K562 (cell line): ENCODE data around the gene PTRH1. TPM values are rescaled to one million over a fixed set of nuclear protein-coding genes. Genes with fewer than 3 reads are reported as not detected.

Experiments used
- ATAC-seq: fragments of 200-7000 bp; cut with Tn5 transposase; 3 replicates; pipeline ENCODE4 v1.9.1; 2020; ENCODE audit warnings: moderate library complexity
- BruUV-seq: library from RNA; stranded (reverse); fragments of 400-500 nt; replicated peaks from 2 replicates; lab custom pipeline; 2021; lab: Mats Ljungman, UMichigan
- CTCF ChIA-PET: fragments of 300-600 bp; formaldehyde crosslinking; extraction: SDS; loops from one replicate; lab custom pipeline; 2021; ENCODE audit warnings: low intra/inter-chr PET ratio; lab: Yijun Ruan, JAX
- POLR2A ChIA-PET: fragments of 300-600, 350-650 bp; sonication (Branson Sonifier 250); formaldehyde crosslinking; extraction: SDS; loops from one replicate; lab custom pipeline; 2021; ENCODE audit warnings: antibody characterized with exemption, inconsistent platforms; lab: Yijun Ruan, JAX
- DNase-seq, 4 experiments: peaks; one replicate each; pipeline versions ENCODE4 v3.0.0 to v3.0.0-alpha.2; 2011 to 2018; ENCODE audit warnings: low spot score in 3 of 4, mixed read lengths in 3 of 4; ENCODE audit errors: extremely low read depth in 1 of 4
- FAIRE-seq: peaks from 2 replicates; lab custom pipeline; 2011; peaks lifted over from hg19 to GRCh38; lab: Jason Lieb, UNC
- H2AFZ ChIP-seq: 2 replicates; pipeline ENCODE4 v1.6.0; 2011; ENCODE audit warnings: low read depth, low read length, control low read depth, inconsistent platforms
- H3K27ac ChIP-seq: fragments of 200-600 bp; 3 replicates; pipeline ENCODE4 v1.8.0; 2011; ENCODE audit warnings: low read depth, mild to moderate bottlenecking, control low read depth, inconsistent platforms, low read length, moderate library complexity, mixed read lengths; ENCODE audit errors: extremely low read depth
- H3K27me3 ChIP-seq, 2 experiments: fragments of 300-600 bp in 1 of 2; 2 replicates in 1 of 2; 3 replicates in 1 of 2; pipeline versions ENCODE4 v1.6.0 to v1.8.0; 2011; ENCODE audit warnings: inconsistent platforms in 2 of 2, low read length in 2 of 2, mild to moderate bottlenecking in 1 of 2, mixed read lengths in 1 of 2, moderate library complexity in 1 of 2; ENCODE audit not compliant: control insufficient read depth in 2 of 2, insufficient read depth in 2 of 2
- H3K36me3 ChIP-seq: fragments of 300-600 bp; 3 replicates; pipeline ENCODE4 v1.8.0; 2011; ENCODE audit warnings: mild to moderate bottlenecking, low read length, inconsistent platforms; ENCODE audit not compliant: control insufficient read depth, insufficient read depth
- H3K4me1 ChIP-seq, 2 experiments: fragments of 200-600 bp in 1 of 2; replicated peaks in 1 of 2; 2 replicates in 1 of 2; 3 replicates in 1 of 2; pipeline versions ENCODE4 v1.5.1 to v1.8.0; 2011; ENCODE audit warnings: inconsistent platforms in 2 of 2, low read length in 2 of 2, mild to moderate bottlenecking in 1 of 2, mixed read lengths in 1 of 2, moderate library complexity in 1 of 2; ENCODE audit not compliant: control insufficient read depth in 2 of 2, insufficient read depth in 2 of 2
- H3K4me2 ChIP-seq: 2 replicates; pipeline ENCODE4 v1.6.1; 2011; ENCODE audit warnings: low read length, control low read depth, inconsistent platforms, mixed read lengths; ENCODE audit not compliant: insufficient read depth
- H3K4me3 ChIP-seq: fragments of 200-600 bp; sonication (generic), shearing (Covaris generic); 2 replicates; pipeline ENCODE4 v1.5.1; 2016; ENCODE audit warnings: control low read depth, inconsistent platforms
- H3K79me2 ChIP-seq: fragments of 200-600 bp; 3 replicates; pipeline ENCODE4 v1.8.0; 2011; ENCODE audit warnings: low read length, inconsistent platforms; ENCODE audit not compliant: control insufficient read depth, insufficient read depth
- H3K9ac ChIP-seq, 2 experiments: 2 replicates each; pipeline versions ENCODE4 v1.6.0 to v1.6.1; 2011; ENCODE audit warnings: low read depth in 2 of 2, low read length in 2 of 2, control low read depth in 1 of 2, inconsistent platforms in 1 of 2, mild to moderate bottlenecking in 1 of 2, mixed read lengths in 1 of 2; ENCODE audit not compliant: insufficient read depth in 1 of 2
- H3K9me1 ChIP-seq: one replicate; pipeline ENCODE4 v1.6.0; 2011; ENCODE audit warnings: inconsistent platforms, mild to moderate bottlenecking, low read length, moderate library complexity; ENCODE audit not compliant: control insufficient read depth, insufficient read depth
- H3K9me3 ChIP-seq: replicated peaks from 2 replicates; pipeline ENCODE4 v1.5.1; 2011; ENCODE audit warnings: low read depth, low read length, inconsistent platforms; ENCODE audit not compliant: control insufficient read depth, insufficient read depth
- H4K20me1 ChIP-seq: replicated peaks from 2 replicates; pipeline ENCODE4 v1.6.1; 2011; ENCODE audit warnings: low read length, inconsistent platforms, mixed read lengths; ENCODE audit not compliant: control insufficient read depth, insufficient read depth
- BRD4 ChIP-seq: fragments of 200-600 bp; sonication (generic); IDR thresholded peaks from 2 replicates; pipeline ENCODE4 v1.6.1; 2017; ENCODE audit warnings: inconsistent platforms
- COPS2 ChIP-seq: fragments of 450-650 bp; conservative IDR thresholded peaks from 2 replicates; pipeline ENCODE4 v1.6.1; 2016; ENCODE audit warnings: mild to moderate bottlenecking, moderate library complexity
- HDAC8 ChIP-seq: fragments of 450-650 bp; IDR thresholded peaks from 2 replicates; pipeline ENCODE4 v1.6.1; 2016; ENCODE audit warnings: mild to moderate bottlenecking, missing genetic modification characterization, moderate library complexity, missing compliant biosample characterization
- KDM5B ChIP-seq: fragments of 200-600 bp; sonication (generic); IDR thresholded peaks from 2 replicates; pipeline ENCODE4 v1.6.1; 2012; ENCODE audit warnings: low read depth, mild to moderate bottlenecking, moderate library complexity, low read length, control low read depth, inconsistent platforms; ENCODE audit not compliant: insufficient replicate concordance
- NFIC ChIP-seq: fragments of 450-650 bp; IDR thresholded peaks from 2 replicates; pipeline ENCODE4 v1.6.1; 2017; ENCODE audit warnings: mild to moderate bottlenecking, inconsistent platforms
- POLR3G ChIP-seq: IDR thresholded peaks from 2 replicates; pipeline ENCODE4 v1.6.1; 2011; ENCODE audit not compliant: insufficient read length, insufficient replicate concordance; ENCODE audit errors: extremely low read depth
- WHSC1 ChIP-seq: IDR thresholded peaks from one replicate; pipeline ENCODE4 v1.6.1; 2012; ENCODE audit warnings: low read length, control low read depth, inconsistent platforms
- ZBTB9 ChIP-seq: fragments of 450-650 bp; formaldehyde crosslinking; IDR thresholded peaks from 2 replicates; pipeline ENCODE4 v1.4.0; 2020; ENCODE audit warnings: mild to moderate bottlenecking, moderate library complexity
- ZNF212 ChIP-seq: fragments of 450-650 bp; formaldehyde crosslinking; IDR thresholded peaks from 2 replicates; pipeline ENCODE4 v1.4.0; 2020; ENCODE audit warnings: mild to moderate bottlenecking
- ZNF511 ChIP-seq: sonication (generic); formaldehyde crosslinking; IDR thresholded peaks from 2 replicates; pipeline ENCODE4 v1.8.0; 2022; ENCODE audit warnings: mild to moderate bottlenecking, missing genetic modification reagents
- WGBS: fragments of 100-300 bp; shearing (Covaris generic); methylation state at CpG from one replicate; pipeline ENCODE4 v1.1.6; 2016; ENCODE audit warnings: low coverage, mixed read lengths; ENCODE audit not compliant: insufficient coverage; ENCODE audit errors: missing lambda C conversion rate; 5-methylcytosine and 5-hydroxymethylcytosine counted together
- in situ Hi-C: fragments of 300-500 bp; cut with MboI; formaldehyde crosslinking; loops from 4 replicates; pipeline ENCODE4 v1.15.0; 2018; ENCODE audit warnings: inconsistent platforms, mixed read lengths
- intact Hi-C: fragments of 100-400 bp; cut with micrococcal nuclease; formaldehyde crosslinking; loops from 2 replicates; pipeline ENCODE4 v1.14.2; 2022
- polyA plus RNA-seq, 8 experiments: library from polyadenylated mRNA; depleted of rRNA in 4 of 8; stranded (reverse) in 5 of 8; unstranded in 3 of 8; fragments of >200 nt; fragmentation: Nextera tagmentation in 2 of 8; fragmentation: Illumina TruSeq in 1 of 8; extraction: Ambion mirVana in 2 of 8; extraction: Trizol in 1 of 8; gene quantifications; 2 replicates each; pipeline versions ENCODE4 v1.2.1 to v1.2.3, GENCODE V29; 2011 to 2014; ENCODE audit warnings: inconsistent platforms in 1 of 8, missing spikeins in 1 of 8
- total RNA-seq, 7 experiments: library from RNA; depleted of rRNA in 6 of 7; stranded (reverse); fragments of >200 nt in 6 of 7; fragmentation: Illumina TruSeq in 2 of 7; extraction: Trizol in 2 of 7; gene quantifications; 2 replicates each; pipeline versions ENCODE4 v1.2.1 to v1.2.3, GENCODE V29; 2011 to 2021; ENCODE audit warnings: low replicate concordance in 1 of 7

Gene PTRH1
- total and polyA plus RNA-seq, 9 of the 15 experiments (the other 6 are each of a cell fraction or from before 2014, with no cell fraction given), result 0.63 to 43.1 (median 5.7) TPM

GRCh38 chr9:127739614-127740330 lies 24.3 kb upstream of the PTRH1 start:
- no peak overlapping the region for H3K4me3 ChIP-seq
- H3K4me1 ChIP-seq, result peaks cover 15 to 52% of the 10 kb centered on the region in 2 experiments
- CTCF ChIA-PET, result interaction anchor here (0.6 kb wide), 1 partner anchor 255 kb away, joined by 3 read pairs; no protein-coding TSS in a partner anchor
- no peak overlapping the region for H3K27ac ChIP-seq
- no peaks in the 10 kb centered on the region; a peak in 1 of 5 replicates for H3K27me3 ChIP-seq
- POLR2A ChIA-PET, result interaction anchor here (0.5 to 0.7 kb wide), 2 partner anchors 55 to 139 kb away, joined by 3 to 4 read pairs; no protein-coding TSS in a partner anchor
- H2AFZ ChIP-seq, result no peak overlapping the region
- no TSS peak for BruUV-seq
- no peaks in the 10 kb centered on the region; the same call in 1 of the 2 replicates for H4K20me1 ChIP-seq
- no peaks in the 10 kb centered on the region for H3K36me3 ChIP-seq
- no peak overlapping the region for H3K9ac ChIP-seq
- H3K9me1 ChIP-seq, result no peaks in the 10 kb centered on the region
- no peaks in the 10 kb centered on the region for H3K79me2 ChIP-seq
- no peaks in the 10 kb centered on the region for H3K9me3 ChIP-seq
- TF ChIP-seq WHSC1 (no peak), HDAC8 (tag) (no peak), BRD4 (no peak), ZBTB9 (CRISPR knock-in tag) (no peak), ZNF511 (CRISPR knock-in tag) (no peak), KDM5B (no peak), COPS2 (no peak), POLR3G (no peak), ZNF212 (no peak), NFIC (no peak)
- intact Hi-C loops (loop anchor here (10.0 kb wide), 1 partner anchor 295 kb away; no protein-coding TSS in a partner anchor), in situ Hi-C loops (loop anchor here (5.0 to 10.0 kb wide), 5 partner anchors 43 to 237 kb away; partner anchors contain the start of gene ST6GALNAC4)
- WGBS, result 70% methylated on average over 15 of the region's 19 CpGs
- ATAC-seq (no peak), FAIRE-seq (no peak), DNase-seq (no peak)
- no peak overlapping the region for H3K4me2 ChIP-seq
